GM12878 (cell line): ENCODE results near the gene ICE2.

ENCODE experiments used
- CTCF ChIP-seq, 3 experiments: IDR thresholded peaks in 2 of 3; conservative IDR thresholded peaks in 1 of 3; 2 replicates each; pipeline ENCODE4 v1.5.1; 2011; ENCODE audit warnings: low read depth in 3 of 3, low read length in 3 of 3, mild to moderate bottlenecking in 3 of 3, control low read depth in 2 of 3, moderate library complexity in 2 of 3, inconsistent platforms in 1 of 3, mixed read lengths in 1 of 3; ENCODE audit not compliant: control insufficient read depth in 2 of 3, insufficient read depth in 1 of 3; ENCODE audit errors: extremely low read depth in 1 of 3
- FOXM1 ChIP-seq: IDR thresholded peaks from 2 replicates; pipeline ENCODE4 v1.6.1; 2012; ENCODE audit warnings: low read depth, mild to moderate bottlenecking, inconsistent platforms, low read length, moderate library complexity
- IKZF2 ChIP-seq, 2 experiments: fragments of 450-650 bp; IDR thresholded peaks; 2 replicates each; pipeline ENCODE4 v1.6.1; 2017; ENCODE audit warnings: mild to moderate bottlenecking in 2 of 2, moderate library complexity in 2 of 2
- TCF7 ChIP-seq: IDR thresholded peaks from 2 replicates; pipeline ENCODE4 v1.6.1; 2014; ENCODE audit warnings: antibody characterized with exemption, borderline replicate concordance
- ZBTB33 ChIP-seq: fragments of 450-650 bp; IDR thresholded peaks from 2 replicates; pipeline ENCODE4 v1.6.1; 2017; ENCODE audit warnings: mild to moderate bottlenecking

GRCh38 chr15:60476713-60477112 is 2.2 kb downstream of the ICE2 start:
- TF ChIP-seq TCF7 (no peak), IKZF2 (IDR thresholded peaks at IDR 0.05) (no peak), ZBTB33 (no peak), FOXM1 (no peak), CTCF (IDR thresholded peaks at IDR 0.05 in 2 of 3, conservative IDR thresholded peaks at IDR 0.05 in 1 of 3; ENCODE audit: control insufficient read depth in 2 of 3, extremely low read depth in 1 of 3, insufficient read depth in 1 of 3, low read depth in 3 of 3, low read length in 3 of 3) (no peak)
